Retinal pigment epithelial cell (primary cell): ENCODE measurements around the gene E2F1.
"Not testable (repeated sequence)": the region's sequence is repeated elsewhere in the genome, so short reads cannot be mapped to it uniquely, and the experiment has no call there.

Source experiments
- DNase-seq: peaks from one replicate; pipeline ENCODE4 v3.0.0-alpha.2; 2010; ENCODE audit warnings: low read depth
- H3K4me3 ChIP-seq: 2 replicates; pipeline ENCODE4 v1.5.1; 2011; ENCODE audit warnings: mild to moderate bottlenecking, low read length, control low read depth, moderate library complexity
- CTCF ChIP-seq: conservative IDR thresholded peaks from 2 replicates; pipeline ENCODE4 v1.5.1; 2011; ENCODE audit warnings: low read depth, low read length, control low read depth, inconsistent platforms

E2F1 gene

GRCh38 chr20:33650111-33650752 is 36.0 kb downstream of the E2F1 start:
- no peak overlapping the region for H3K4me3 ChIP-seq
- DNase-seq = no peak
- TF ChIP-seq CTCF = no peak

- H3K4me3 ChIP-seq = no peak overlapping the region
- TF ChIP-seq CTCF = no peak
- no peak for DNase-seq
Observed at GRCh38 chr20:33649201-33649681, 36.9 kb downstream of the E2F1 start.

DNA sequence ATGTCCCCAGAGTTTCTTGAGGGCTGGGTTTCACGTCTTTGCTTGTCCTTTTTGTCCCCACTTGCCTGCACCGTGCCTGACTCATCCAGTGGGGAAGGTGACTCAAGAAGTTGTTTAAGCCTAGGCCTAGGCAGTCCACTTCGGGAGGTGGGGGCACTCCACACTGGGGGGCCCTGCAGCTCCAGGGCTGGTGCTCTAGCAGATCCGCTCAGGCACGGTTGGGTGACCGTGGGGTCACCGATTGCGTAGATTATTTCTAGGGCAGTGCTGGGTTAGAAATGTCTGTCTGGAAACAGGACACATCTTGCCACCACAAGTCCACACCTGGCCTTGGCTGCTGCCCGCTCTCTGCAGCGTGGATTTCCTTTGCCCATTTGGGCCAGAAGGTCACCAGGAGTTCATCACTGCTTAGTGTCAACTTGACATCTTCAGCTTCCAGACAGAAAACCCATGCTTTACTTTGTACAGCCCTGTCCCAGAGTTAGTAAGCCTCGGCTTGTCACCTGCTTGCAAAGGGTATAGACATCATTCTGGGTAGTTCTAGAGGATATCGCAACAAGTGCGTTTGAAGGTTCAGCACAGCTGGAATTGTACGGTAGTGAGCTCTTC is 37.7 kb downstream of the E2F1 start:
- H3K4me3 ChIP-seq = no peak overlapping the region
- no peak for TF ChIP-seq CTCF
- DNase-seq = no peak

DNA sequence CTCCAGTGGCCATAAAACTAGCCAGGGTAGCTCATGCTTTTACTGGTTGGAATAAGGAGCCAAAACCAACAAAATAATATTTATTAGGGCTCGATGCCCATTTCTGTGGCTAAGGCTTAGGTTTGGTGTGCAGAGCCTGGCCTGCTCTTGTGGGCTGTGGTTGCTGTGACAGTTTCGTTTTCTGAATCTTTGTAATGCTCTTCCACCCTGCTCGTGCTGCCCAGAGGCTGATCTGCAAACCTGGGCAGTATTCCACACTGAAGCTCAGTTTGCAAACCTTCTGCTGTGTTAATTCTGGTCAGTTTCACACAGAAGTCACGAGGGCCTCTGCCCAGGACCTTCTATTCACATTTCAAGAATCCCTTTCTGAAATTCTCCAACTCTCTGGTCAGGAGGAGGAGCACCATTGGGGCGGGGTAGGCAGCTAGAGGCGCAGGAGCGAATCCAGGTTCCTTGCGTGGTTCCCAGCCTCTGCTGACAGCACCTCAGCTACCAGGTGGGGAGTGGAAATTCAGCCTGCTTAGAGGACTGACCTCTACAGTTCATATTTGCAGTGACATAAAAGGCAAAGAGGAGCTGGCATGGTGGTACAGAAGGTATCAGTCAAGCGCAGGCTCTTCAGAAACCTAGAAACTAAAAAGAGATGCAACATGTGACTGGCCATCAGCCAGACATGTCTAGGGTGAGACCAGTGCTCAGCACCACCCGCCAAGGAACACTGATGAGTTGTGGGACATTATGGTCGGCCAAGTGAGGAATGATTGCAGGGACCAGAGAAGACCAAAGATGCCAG is 38.4 kb downstream of the E2F1 start:
- no peak for TF ChIP-seq CTCF
- DNase-seq = no peak
- no peak overlapping the region for H3K4me3 ChIP-seq

- H3K4me3 ChIP-seq, DNase-seq: not testable (repeated sequence)
Observed at GRCh38 chr20:33646959-33647602, 39.1 kb downstream of the E2F1 start.

- TF ChIP-seq CTCF = no peak
- no peak overlapping the region for H3K4me3 ChIP-seq
- no peak for DNase-seq
Observed at GRCh38 chr20:33646191-33646590, 40.0 kb downstream of the E2F1 start.

DNA sequence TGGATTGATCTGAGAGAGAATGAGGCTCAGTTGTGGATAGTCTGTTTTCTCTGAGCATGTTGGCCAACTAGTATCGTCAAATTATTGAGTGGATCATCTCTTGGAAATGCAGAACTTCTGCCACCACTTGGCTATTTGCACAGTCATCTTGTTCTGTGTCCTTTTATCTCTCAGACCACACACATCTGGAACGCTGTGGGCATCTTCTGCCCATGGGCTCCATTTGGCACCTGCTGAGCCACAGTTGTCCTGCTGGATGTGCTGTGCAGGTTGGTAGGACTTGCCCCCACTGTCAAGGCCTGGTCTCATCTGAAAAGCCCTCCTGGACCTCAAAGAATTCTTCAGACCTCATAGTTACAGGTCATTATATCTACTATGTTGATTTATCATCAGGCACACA is 40.8 kb downstream of the E2F1 start:
- TF ChIP-seq CTCF = no peak
- DNase-seq = no peak
- H3K4me3 ChIP-seq = no peak overlapping the region
